GM12874 (cell line): Measurements from ENCODE around the gene MAP3K3.

Experiments used
- CTCF ChIP-seq: IDR thresholded peaks from 2 replicates; pipeline ENCODE4 v1.5.1; 2011; ENCODE audit warnings: low read depth, mild to moderate bottlenecking, control low read depth, low read length, moderate library complexity; ENCODE audit not compliant: insufficient read depth

The MAP3K3 gene

GRCh38 chr17:63741143-63741407 lies 118.9 kb downstream of the MAP3K3 start:
- TF ChIP-seq CTCF, result no peak

- no peak for TF ChIP-seq CTCF
These were observed 119.4 kb downstream of the MAP3K3 start, which contains the start of gene STRADA for GRCh38 chr17:63741408-63742173. TSS of gene STRADA (minus strand) at chr17:63741799. CDS start at chr17:63728369, 13,430 bp downstream.
